ENCODE measurements around the gene DMWD.
"Not testable (repeated sequence)": the region's sequence is repeated elsewhere in the genome, so short reads cannot be mapped to it uniquely, and the experiment has no call there.

Gene DMWD

GRCh38 chr19:45801603-45802175 lies 9.0 kb upstream of the DMWD start:
- H3K4me1 Mint-ChIP-seq: peaks cover 15% of the 10 kb centered on the region
- no peaks in the 10 kb centered on the region for H3K36me3 Mint-ChIP-seq
- no peak overlapping the region for H3K4me3 Mint-ChIP-seq
- no peak overlapping the region for H3K27ac Mint-ChIP-seq
- no peak for ATAC-seq
- no peaks in the 10 kb centered on the region for H3K9me3 Mint-ChIP-seq
- H3K27me3 Mint-ChIP-seq: peaks cover 54% of the 10 kb centered on the region

- peaks cover 9% of the 10 kb centered on the region for H3K4me1 Mint-ChIP-seq
- no peaks in the 10 kb centered on the region for H3K36me3 Mint-ChIP-seq
- no peak for ATAC-seq
- no peaks in the 10 kb centered on the region for H3K9me3 Mint-ChIP-seq
- peaks cover 65% of the 10 kb centered on the region for H3K27me3 Mint-ChIP-seq
- H3K4me3 Mint-ChIP-seq: no peak overlapping the region
- H3K27ac Mint-ChIP-seq: no peak overlapping the region
These were observed 7.5 kb upstream of the DMWD start for GRCh38 chr19:45800070-45800553.

GRCh38 chr19:45799541-45799940 lies 6.9 kb upstream of the DMWD start:
- ATAC-seq, H3K27ac Mint-ChIP-seq, H3K36me3 Mint-ChIP-seq, H3K9me3 Mint-ChIP-seq, H3K4me3 Mint-ChIP-seq: not testable (repeated sequence)
- peaks cover 14% of the 10 kb centered on the region for H3K4me1 Mint-ChIP-seq
- H3K27me3 Mint-ChIP-seq: peaks cover 71% of the 10 kb centered on the region

- no peaks in the 10 kb centered on the region for H3K9me3 Mint-ChIP-seq
- peaks cover 17% of the 10 kb centered on the region for H3K4me1 Mint-ChIP-seq
- peak; percentile 82 for ATAC-seq
- H3K4me3 Mint-ChIP-seq: no peak overlapping the region
- H3K27me3 Mint-ChIP-seq: peaks cover 74% of the 10 kb centered on the region
- H3K36me3 Mint-ChIP-seq: no peaks in the 10 kb centered on the region
- no peak overlapping the region for H3K27ac Mint-ChIP-seq
These were observed 6.4 kb upstream of the DMWD start for GRCh38 chr19:45798995-45799517.

GRCh38 chr19:45794627-45795026 lies 2.0 kb upstream of the DMWD start:
- no peaks in the 10 kb centered on the region for H3K36me3 Mint-ChIP-seq
- no peaks in the 10 kb centered on the region for H3K9me3 Mint-ChIP-seq
- no peak overlapping the region for H3K4me3 Mint-ChIP-seq
- H3K27me3 Mint-ChIP-seq: peaks cover 47% of the 10 kb centered on the region
- H3K27ac Mint-ChIP-seq: no peak overlapping the region
- no peak for ATAC-seq
- H3K4me1 Mint-ChIP-seq: peaks cover 51% of the 10 kb centered on the region

- Mint-ChIP-seq H3K36me3 (peaks cover 7% of the 10 kb centered on the region), H3K4me3 (peak overlapping the region; percentile 45), H3K27me3 (peaks cover 41% of the 10 kb centered on the region), H3K27ac (peak overlapping the region; percentile 43), H3K4me1 (peaks cover 46% of the 10 kb centered on the region), H3K9me3 (no peaks in the 10 kb centered on the region)
- no peak for ATAC-seq
These were observed 1.2 kb upstream of the DMWD start for GRCh38 chr19:45793876-45794275.

- Mint-ChIP-seq H3K9me3 (no peaks in the 10 kb centered on the region), H3K4me3 (peak overlapping the region; percentile 78), H3K4me1 (peaks cover 43% of the 10 kb centered on the region), H3K27ac (peak overlapping the region; percentile 43), H3K27me3 (peaks cover 34% of the 10 kb centered on the region), H3K36me3 (peaks cover 14% of the 10 kb centered on the region)
- no peak for ATAC-seq
These were observed 526 bp upstream of the DMWD start for GRCh38 chr19:45793178-45793564.

GRCh38 chr19:45791744-45792469 lies 738 bp downstream of the DMWD start:
- Mint-ChIP-seq H3K27ac (peak overlapping the region; percentile 4), H3K27me3 (peaks cover 22% of the 10 kb centered on the region), H3K36me3 (peaks cover 24% of the 10 kb centered on the region), H3K4me3 (peak overlapping the region; percentile 85), H3K9me3 (no peaks in the 10 kb centered on the region), H3K4me1 (peaks cover 46% of the 10 kb centered on the region)
- no peak for ATAC-seq

GRCh38 chr19:45790942-45791341 lies 1.7 kb downstream of the DMWD start:
- peak; percentile 48 for ATAC-seq
- no peaks in the 10 kb centered on the region for H3K9me3 Mint-ChIP-seq
- H3K27me3 Mint-ChIP-seq: peaks cover 12% of the 10 kb centered on the region
- peak overlapping the region; percentile 85 for H3K4me3 Mint-ChIP-seq
- peaks cover 46% of the 10 kb centered on the region for H3K4me1 Mint-ChIP-seq
- H3K36me3 Mint-ChIP-seq: peaks cover 33% of the 10 kb centered on the region
- peak overlapping the region; percentile 4 for H3K27ac Mint-ChIP-seq

- H3K27ac Mint-ChIP-seq: no peak overlapping the region
- peaks cover 40% of the 10 kb centered on the region for H3K4me1 Mint-ChIP-seq
- H3K4me3 Mint-ChIP-seq: no peak overlapping the region
- no peaks in the 10 kb centered on the region for H3K9me3 Mint-ChIP-seq
- H3K36me3 Mint-ChIP-seq: peaks cover 41% of the 10 kb centered on the region
- H3K27me3 Mint-ChIP-seq: no peaks in the 10 kb centered on the region
- ATAC-seq: no peak
These were observed 3.4 kb downstream of the DMWD start for GRCh38 chr19:45789035-45789786.

GRCh38 chr19:45786533-45786894 lies 6.1 kb downstream of the DMWD start:
- no peak for ATAC-seq
- H3K9me3 Mint-ChIP-seq: no peaks in the 10 kb centered on the region
- H3K27me3 Mint-ChIP-seq: no peaks in the 10 kb centered on the region
- H3K4me1 Mint-ChIP-seq: peaks cover 17% of the 10 kb centered on the region
- H3K27ac Mint-ChIP-seq: no peak overlapping the region
- peaks cover 48% of the 10 kb centered on the region for H3K36me3 Mint-ChIP-seq
- H3K4me3 Mint-ChIP-seq: no peak overlapping the region

- no peaks in the 10 kb centered on the region for H3K9me3 Mint-ChIP-seq
- peaks cover 5% of the 10 kb centered on the region for H3K27me3 Mint-ChIP-seq
- H3K4me3 Mint-ChIP-seq: no peak overlapping the region
- no peak overlapping the region for H3K27ac Mint-ChIP-seq
- peaks cover 14% of the 10 kb centered on the region for H3K4me1 Mint-ChIP-seq
- no peak for ATAC-seq
- H3K36me3 Mint-ChIP-seq: peaks cover 48% of the 10 kb centered on the region
These were observed 6.7 kb downstream of the DMWD start for GRCh38 chr19:45785781-45786532.

- peaks cover 13% of the 10 kb centered on the region for H3K27me3 Mint-ChIP-seq
- H3K36me3 Mint-ChIP-seq: peaks cover 48% of the 10 kb centered on the region
- no peak for ATAC-seq
- H3K4me1 Mint-ChIP-seq: peaks cover 16% of the 10 kb centered on the region
- H3K9me3 Mint-ChIP-seq: no peaks in the 10 kb centered on the region
- no peak overlapping the region for H3K27ac Mint-ChIP-seq
- H3K4me3 Mint-ChIP-seq: no peak overlapping the region
These were observed 7.5 kb downstream of the DMWD start for GRCh38 chr19:45785097-45785496.

GRCh38 chr19:45784096-45784495 lies 8.5 kb downstream of the DMWD start:
- ATAC-seq: no peak
- Mint-ChIP-seq H3K4me1 (peaks cover 26% of the 10 kb centered on the region), H3K4me3 (no peak overlapping the region), H3K27me3 (peaks cover 23% of the 10 kb centered on the region), H3K9me3 (no peaks in the 10 kb centered on the region), H3K36me3 (peaks cover 47% of the 10 kb centered on the region), H3K27ac (no peak overlapping the region)

All from stimulated activated memory B cell treated with anti-CD40 and anti-IgM and Interleukin-4, amounts not matched to agents 10 μg/mL and 1 μg/mL and 100 μg/mL, for 72 hours (primary cell).